ENCODE measurements around the gene ACTA2.

DNA sequence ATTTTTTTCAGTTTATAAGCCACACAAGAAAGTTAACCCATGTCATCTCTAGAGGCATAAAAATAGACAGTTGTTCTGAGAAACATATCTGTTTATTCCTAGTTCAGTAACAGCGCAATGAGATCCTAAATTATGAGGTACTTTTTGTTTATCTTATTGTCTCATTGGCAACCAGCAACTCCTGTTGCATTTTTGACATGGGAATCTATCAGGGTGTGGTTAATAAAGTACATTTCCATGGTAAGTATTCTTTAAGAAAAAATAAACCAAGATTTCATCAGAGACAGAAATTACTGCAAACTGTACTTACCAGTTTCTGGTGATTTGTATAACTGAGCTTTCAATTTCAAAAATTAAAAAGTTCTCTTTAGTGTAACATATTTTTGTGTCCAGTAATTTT lies 47.1 kb upstream of the ACTA2 start:
- TF ChIP-seq, protein P1, sequence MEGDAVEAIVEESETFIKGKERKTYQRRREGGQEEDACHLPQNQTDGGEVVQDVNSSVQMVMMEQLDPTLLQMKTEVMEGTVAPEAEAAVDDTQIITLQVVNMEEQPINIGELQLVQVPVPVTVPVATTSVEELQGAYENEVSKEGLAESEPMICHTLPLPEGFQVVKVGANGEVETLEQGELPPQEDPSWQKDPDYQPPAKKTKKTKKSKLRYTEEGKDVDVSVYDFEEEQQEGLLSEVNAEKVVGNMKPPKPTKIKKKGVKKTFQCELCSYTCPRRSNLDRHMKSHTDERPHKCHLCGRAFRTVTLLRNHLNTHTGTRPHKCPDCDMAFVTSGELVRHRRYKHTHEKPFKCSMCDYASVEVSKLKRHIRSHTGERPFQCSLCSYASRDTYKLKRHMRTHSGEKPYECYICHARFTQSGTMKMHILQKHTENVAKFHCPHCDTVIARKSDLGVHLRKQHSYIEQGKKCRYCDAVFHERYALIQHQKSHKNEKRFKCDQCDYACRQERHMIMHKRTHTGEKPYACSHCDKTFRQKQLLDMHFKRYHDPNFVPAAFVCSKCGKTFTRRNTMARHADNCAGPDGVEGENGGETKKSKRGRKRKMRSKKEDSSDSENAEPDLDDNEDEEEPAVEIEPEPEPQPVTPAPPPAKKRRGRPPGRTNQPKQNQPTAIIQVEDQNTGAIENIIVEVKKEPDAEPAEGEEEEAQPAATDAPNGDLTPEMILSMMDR (IDR thresholded peaks at IDR 0.05), result no peak
- TF ChIP-seq EP300 (IDR thresholded peaks at IDR 0.05), result no peak
